ENCODE measurements around the gene RNF167.

RNF167 gene

GRCh38 chr17:4938688-4939545, 1.2 kb upstream of the RNF167 start:
- no peak for DNase-seq (ENCODE audit: low spot score)

GRCh38 chr17:4939546-4939795, 597 bp upstream of the RNF167 start:
- DNase-seq (ENCODE audit: low spot score): no peak

GRCh38 chr17:4940555-4941318, 669 bp downstream of the RNF167 start:
- peak; percentile 90 for DNase-seq (ENCODE audit: low spot score)

- no peak for DNase-seq (ENCODE audit: low spot score)
These were observed 1.2 kb downstream of the RNF167 start for GRCh38 chr17:4941319-4941610.

- no peak for DNase-seq (ENCODE audit: low spot score)
These were observed 2.9 kb downstream of the RNF167 start for GRCh38 chr17:4942760-4943508.

- no peak for DNase-seq (ENCODE audit: low spot score)
These were observed 4.1 kb downstream of the RNF167 start for GRCh38 chr17:4944163-4944553.

- no peak for DNase-seq (ENCODE audit: low spot score)
These were observed 4.6 kb downstream of the RNF167 start for GRCh38 chr17:4944554-4945175.

GRCh38 chr17:4945176-4945943, 5.3 kb downstream of the RNF167 start:
- DNase-seq (ENCODE audit: low spot score): peak; percentile 56

GRCh38 chr17:4945944-4946280, 5.8 kb downstream of the RNF167 start:
- no peak for DNase-seq (ENCODE audit: low spot score)

GRCh38 chr17:4946312-4946976, 6.4 kb downstream of the RNF167 start:
- no peak for DNase-seq (ENCODE audit: low spot score)

- no peak for DNase-seq (ENCODE audit: low spot score)
These were observed 6.9 kb downstream of the RNF167 start for GRCh38 chr17:4947010-4947410.

- DNase-seq (ENCODE audit: low spot score): no peak
These were observed 7.5 kb downstream of the RNF167 start for GRCh38 chr17:4947411-4948165.

GRCh38 chr17:4948166-4948930, 8.3 kb downstream of the RNF167 start, which contains the start of gene PFN1:
PFN1 (minus strand) TSS chr17:4948530; CDS start chr17:4948394, 136 bp downstream.
- peak; percentile 91 for DNase-seq (ENCODE audit: low spot score)

- DNase-seq (ENCODE audit: low spot score): peak; percentile 82
These were observed 8.9 kb downstream of the RNF167 start for GRCh38 chr17:4948931-4949320.

- DNase-seq (ENCODE audit: low spot score): no peak
These were observed 9.4 kb downstream of the RNF167 start for GRCh38 chr17:4949321-4950074.

GRCh38 chr17:4950075-4950745, 10.1 kb downstream of the RNF167 start:
- DNase-seq (ENCODE audit: low spot score): no peak

GRCh38 chr17:4950746-4951204, 10.7 kb downstream of the RNF167 start, which contains the start of gene ENO3:
ENO3 (plus strand) TSS chr17:4951119; CDS start chr17:4951830, 711 bp downstream.
- no peak for DNase-seq (ENCODE audit: low spot score)

GRCh38 chr17:4951486-4951885, 11.4 kb downstream of the RNF167 start:
- DNase-seq (ENCODE audit: low spot score): no peak
